ENCODE results near the gene TMED8.

DNA sequence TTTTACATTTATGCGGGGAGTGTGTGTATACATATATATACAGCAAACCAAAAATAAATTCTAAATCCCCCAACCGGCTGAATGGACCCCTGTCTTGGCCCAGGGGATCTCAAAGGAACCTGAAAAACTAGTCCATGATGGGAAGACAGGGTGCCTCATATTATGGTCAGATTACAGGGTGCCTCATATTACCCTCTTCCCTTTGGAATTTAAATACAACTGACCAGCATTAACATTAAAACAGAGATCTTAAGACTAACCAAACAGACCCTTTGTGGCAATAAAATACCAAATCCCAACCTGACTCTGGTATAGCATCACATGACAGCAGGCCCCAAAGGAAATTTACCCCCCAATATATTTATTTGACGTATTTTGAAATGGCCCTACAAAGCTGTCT, 39.0 kb downstream of the TMED8 start:
- TF ChIP-seq SOX15 (CRISPR knock-in tag; IDR thresholded peaks at IDR 0.05): no peak
- TF ChIP-seq, protein P1, sequence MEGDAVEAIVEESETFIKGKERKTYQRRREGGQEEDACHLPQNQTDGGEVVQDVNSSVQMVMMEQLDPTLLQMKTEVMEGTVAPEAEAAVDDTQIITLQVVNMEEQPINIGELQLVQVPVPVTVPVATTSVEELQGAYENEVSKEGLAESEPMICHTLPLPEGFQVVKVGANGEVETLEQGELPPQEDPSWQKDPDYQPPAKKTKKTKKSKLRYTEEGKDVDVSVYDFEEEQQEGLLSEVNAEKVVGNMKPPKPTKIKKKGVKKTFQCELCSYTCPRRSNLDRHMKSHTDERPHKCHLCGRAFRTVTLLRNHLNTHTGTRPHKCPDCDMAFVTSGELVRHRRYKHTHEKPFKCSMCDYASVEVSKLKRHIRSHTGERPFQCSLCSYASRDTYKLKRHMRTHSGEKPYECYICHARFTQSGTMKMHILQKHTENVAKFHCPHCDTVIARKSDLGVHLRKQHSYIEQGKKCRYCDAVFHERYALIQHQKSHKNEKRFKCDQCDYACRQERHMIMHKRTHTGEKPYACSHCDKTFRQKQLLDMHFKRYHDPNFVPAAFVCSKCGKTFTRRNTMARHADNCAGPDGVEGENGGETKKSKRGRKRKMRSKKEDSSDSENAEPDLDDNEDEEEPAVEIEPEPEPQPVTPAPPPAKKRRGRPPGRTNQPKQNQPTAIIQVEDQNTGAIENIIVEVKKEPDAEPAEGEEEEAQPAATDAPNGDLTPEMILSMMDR (IDR thresholded peaks at IDR 0.05): no peak
- TF ChIP-seq, protein P2, sequence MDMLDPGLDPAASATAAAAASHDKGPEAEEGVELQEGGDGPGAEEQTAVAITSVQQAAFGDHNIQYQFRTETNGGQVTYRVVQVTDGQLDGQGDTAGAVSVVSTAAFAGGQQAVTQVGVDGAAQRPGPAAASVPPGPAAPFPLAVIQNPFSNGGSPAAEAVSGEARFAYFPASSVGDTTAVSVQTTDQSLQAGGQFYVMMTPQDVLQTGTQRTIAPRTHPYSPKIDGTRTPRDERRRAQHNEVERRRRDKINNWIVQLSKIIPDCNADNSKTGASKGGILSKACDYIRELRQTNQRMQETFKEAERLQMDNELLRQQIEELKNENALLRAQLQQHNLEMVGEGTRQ (CRISPR knock-in tag; IDR thresholded peaks at IDR 0.05): no peak
- TF ChIP-seq FOXP1 (CRISPR knock-in tag; IDR thresholded peaks at IDR 0.05; ENCODE audit: borderline replicate concordance): no peak
- no peak for TF ChIP-seq ZBTB21 (CRISPR knock-in tag; IDR thresholded peaks at IDR 0.05; ENCODE audit: borderline replicate concordance)
- no peak for TF ChIP-seq ATF1 (CRISPR knock-in tag; IDR thresholded peaks at IDR 0.05)
- TF ChIP-seq, protein P3, sequence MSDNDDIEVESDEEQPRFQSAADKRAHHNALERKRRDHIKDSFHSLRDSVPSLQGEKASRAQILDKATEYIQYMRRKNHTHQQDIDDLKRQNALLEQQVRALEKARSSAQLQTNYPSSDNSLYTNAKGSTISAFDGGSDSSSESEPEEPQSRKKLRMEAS (CRISPR knock-in tag; IDR thresholded peaks at IDR 0.05): no peak

All from WTC11 (cell line).